ENCODE results near the gene GREB1L. TPM values are rescaled to one million over a fixed set of nuclear protein-coding genes. Genes with fewer than 3 reads are reported as not detected.

GREB1L gene
- polyA plus RNA-seq, 2 of the 4 experiments (the other 2 are of a cell fraction) = 1.4 to 2.8 TPM

GRCh38 chr18:21203542-21204241 lies 38.3 kb upstream of the GREB1L start:
- no peak for FAIRE-seq
- WGBS (ENCODE audit: missing lambda C conversion rate) = 85% methylated on average over 11 of the region's 11 CpGs
- DNase-seq (ENCODE audit: low read depth in 1 of 2, low spot score in 1 of 2) = no peak
- CTCF ChIA-PET = interaction anchor here (2.4 kb wide), 1 partner anchor 241 kb away, joined by 7 read pairs; no protein-coding TSS in a partner anchor
- POLR2A ChIA-PET = no interaction called here
- Histone ChIP-seq H3K4me3 (no peak overlapping the region), H3K9me3 (no peaks in the 10 kb centered on the region), H3K4me2 (no peak overlapping the region), H3K27ac (no peak overlapping the region), H3K4me1 (no peaks in the 10 kb centered on the region)
- TF ChIP-seq USF2 (IDR thresholded peaks at IDR 0.05) = 0 out of 2 replicates have a peak, but pooled peaks have one; percentile 20
- TF ChIP-seq GATA3 (IDR thresholded peaks at IDR 0.05; ENCODE audit: borderline replicate concordance) = no peak
- ATAC-seq = no peak

- H3K4me2 ChIP-seq = no peak overlapping the region
- H3K4me3 ChIP-seq = no peak overlapping the region
- no peak for FAIRE-seq
- POLR2A ChIA-PET = no interaction called here
- no peak overlapping the region for H3K27ac ChIP-seq
- WGBS (ENCODE audit: missing lambda C conversion rate) = 58% methylated on average over 4 of the region's 4 CpGs
- TF ChIP-seq ZFP36 (IDR thresholded peaks at IDR 0.05; ENCODE audit: borderline replicate concordance, partially characterized antibody) (no peak), TP53 (CRISPR knock-in tag; IDR thresholded peaks at IDR 0.05) (no peak), EP300 (IDR thresholded peaks at IDR 0.05) (no peak), CBX8 (IDR thresholded peaks at IDR 0.05) (no peak), CTCF (IDR thresholded peaks at IDR 0.05) (no peak), POLR2A (IDR thresholded peaks at IDR 0.05; ENCODE audit: low read length) (no peak), HOXB5 (CRISPR knock-in tag; IDR thresholded peaks at IDR 0.05) (no peak), NFE2L2 (conservative IDR thresholded peaks at IDR 0.05; ENCODE audit: low read length) (no peak), KDM5A (IDR thresholded peaks at IDR 0.05) (no peak), ZC3H11A (IDR thresholded peaks at IDR 0.05) (no peak), GATA3 (IDR thresholded peaks at IDR 0.05; ENCODE audit: borderline replicate concordance) (no peak), ESRRA (IDR thresholded peaks at IDR 0.05; ENCODE audit: borderline replicate concordance, low read length) (no peak), ZSCAN20 (CRISPR knock-in tag; IDR thresholded peaks at IDR 0.05) (no peak), ATOH8 (CRISPR knock-in tag; IDR thresholded peaks at IDR 0.05; ENCODE audit: low read depth) (no peak)
- H3K4me1 ChIP-seq = no peaks in the 10 kb centered on the region
- no peak for ATAC-seq
- DNase-seq (ENCODE audit: low read depth in 1 of 2, low spot score in 1 of 2) = no peak
- CTCF ChIA-PET = interaction anchor here (2.4 kb wide), 1 partner anchor 239 kb away, joined by 7 read pairs; no protein-coding TSS in a partner anchor
- no peaks in the 10 kb centered on the region for H3K9me3 ChIP-seq
Measured at GRCh38 chr18:21205695-21206094, 36.3 kb upstream of the GREB1L start.

GRCh38 chr18:21210278-21210677 lies 31.8 kb upstream of the GREB1L start:
- CTCF ChIA-PET = interaction anchor here (1.0 to 1.2 kb wide), 3 partner anchors 13 to 390 kb away, joined by 3 read pairs; partner anchors contain the start of gene ESCO1
- TF ChIP-seq RARB (CRISPR knock-in tag; IDR thresholded peaks at IDR 0.05) = no peak
- TF ChIP-seq CHD4 (IDR thresholded peaks at IDR 0.05; ENCODE audit: borderline replicate concordance) = no peak
- no peak for TF ChIP-seq FOXS1 (CRISPR knock-in tag; IDR thresholded peaks at IDR 0.05)
- TF ChIP-seq RNF2 (IDR thresholded peaks at IDR 0.05; ENCODE audit: borderline replicate concordance, low read depth) = no peak
- TF ChIP-seq CBX8 (IDR thresholded peaks at IDR 0.05) = no peak
- no peak for TF ChIP-seq ATOH8 (CRISPR knock-in tag; IDR thresholded peaks at IDR 0.05; ENCODE audit: low read depth)
- TF ChIP-seq SMC3 (IDR thresholded peaks at IDR 0.05) = no peak
- TF ChIP-seq ZNF302 (CRISPR knock-in tag; IDR thresholded peaks at IDR 0.05) = no peak
- TF ChIP-seq MYC (IDR thresholded peaks at IDR 0.05; ENCODE audit: borderline replicate concordance, low read length) = no peak
- no peak for TF ChIP-seq MAX (IDR thresholded peaks at IDR 0.05)
- no peak for TF ChIP-seq HOXB5 (CRISPR knock-in tag; IDR thresholded peaks at IDR 0.05)
- no peak for TF ChIP-seq FOSB (CRISPR knock-in tag; IDR thresholded peaks at IDR 0.05)
- TF ChIP-seq JUNB (IDR thresholded peaks at IDR 0.05) = no peak
- no peak for TF ChIP-seq EHF (CRISPR knock-in tag; IDR thresholded peaks at IDR 0.05)
- TF ChIP-seq NR3C1 (IDR thresholded peaks at IDR 0.05) = no peak
- no peak for TF ChIP-seq NFE2L2 (conservative IDR thresholded peaks at IDR 0.05; ENCODE audit: low read length)
- no peak for TF ChIP-seq KDM1A (IDR thresholded peaks at IDR 0.05; ENCODE audit: low read depth)
- FAIRE-seq (no peak), DNase-seq (ENCODE audit: low read depth in 1 of 2, low spot score in 1 of 2) (no peak), ATAC-seq (no peak)
- WGBS (ENCODE audit: missing lambda C conversion rate) = 87% methylated on average over 1 of the region's 1 CpG
- H3K9me3 ChIP-seq = no peaks in the 10 kb centered on the region
- H3K27ac ChIP-seq = no peak overlapping the region
- H3K4me3 ChIP-seq = no peak overlapping the region
- POLR2A ChIA-PET = no interaction called here
- no peak overlapping the region for H3K4me2 ChIP-seq
- no peaks in the 10 kb centered on the region for H3K4me1 ChIP-seq

Data from A549 (cell line).